T-helper 17 cell (primary cell): ENCODE data around the gene SDK1. TPM values are rescaled to one million over a fixed set of nuclear protein-coding genes. Genes with fewer than 3 reads are reported as not detected.
"Not testable (repeated sequence)": the region's sequence is repeated elsewhere in the genome, so short reads cannot be mapped to it uniquely, and the experiment has no call there.

Experiments
- ATAC-seq: fragments of 150-1000 bp; cut with Tn5 transposase; 2 replicates; pipeline ENCODE4 v1.10.0; 2021; ENCODE audit warnings: mild to moderate bottlenecking, moderate library complexity
- DNase-seq, 3 donors: peaks; one replicate each; pipeline versions ENCODE4 v3.0.0 to v3.0.0-alpha.2; 2020 to 2021
- H3K9me3 ChIP-seq: one replicate; pipeline ENCODE4 v1.7.0; 2013; ENCODE audit warnings: low read length, mild to moderate bottlenecking; ENCODE audit not compliant: control insufficient read depth, poor library complexity, severe bottlenecking
- H3K27ac Mint-ChIP-seq: one replicate; pipeline ENCODE4 v1.8.0; 2022; ENCODE audit warnings: mild to moderate bottlenecking, moderate library complexity, mixed read lengths
- H3K27me3 Mint-ChIP-seq: one replicate; pipeline ENCODE4 v1.8.0; 2022; ENCODE audit warnings: mixed read lengths
- H3K36me3 Mint-ChIP-seq: one replicate; pipeline ENCODE4 v1.8.0; 2022; ENCODE audit warnings: low read depth, mixed read lengths
- H3K4me1 Mint-ChIP-seq: one replicate; pipeline ENCODE4 v1.8.0; 2022; ENCODE audit warnings: mild to moderate bottlenecking, mixed read lengths
- H3K4me3 Mint-ChIP-seq: one replicate; pipeline ENCODE4 v1.8.0; 2022; ENCODE audit warnings: mild to moderate bottlenecking, moderate library complexity, mixed read lengths
- total RNA-seq, 4 donors: library from RNA in 2 of 4; stranded (reverse) in 2 of 4; gene quantifications; one replicate each; pipeline ENCODE4 v1.2.3 and lab custom pipeline; 2022 to 2026

Gene SDK1
- total RNA-seq, 2 donors from 2014 or later = 0.12 to 0.13 TPM

- ATAC-seq = no peak
Measured at GRCh38 chr7:3725155-3726059, 424.4 kb downstream of the SDK1 start.

GRCh38 chr7:3730276-3730675 is 429.2 kb downstream of the SDK1 start:
- H3K36me3 Mint-ChIP-seq = no peaks in the 10 kb centered on the region
- peaks cover 6% of the 10 kb centered on the region for H3K27me3 Mint-ChIP-seq
- no peaks in the 10 kb centered on the region for H3K4me1 Mint-ChIP-seq
- ATAC-seq (no peak), DNase-seq (no peak)
- H3K4me3 Mint-ChIP-seq = no peak overlapping the region
- no peak overlapping the region for H3K27ac Mint-ChIP-seq
- H3K9me3 ChIP-seq = no peaks in the 10 kb centered on the region

More at GRCh38 chr7:3725155-3726059, 424.4 kb downstream of the SDK1 start:
- H3K9me3 ChIP-seq = no peaks in the 10 kb centered on the region
- H3K4me1 Mint-ChIP-seq = no peaks in the 10 kb centered on the region
- H3K27ac Mint-ChIP-seq = no peak overlapping the region
- no peaks in the 10 kb centered on the region for H3K36me3 Mint-ChIP-seq
- H3K27me3 Mint-ChIP-seq = peaks cover 21% of the 10 kb centered on the region
- DNase-seq = no peak
- H3K4me3 Mint-ChIP-seq = no peak overlapping the region

- no peaks in the 10 kb centered on the region for H3K4me1 Mint-ChIP-seq
- H3K36me3 Mint-ChIP-seq = no peaks in the 10 kb centered on the region
Measured at GRCh38 chr7:3732395-3733005, 431.4 kb downstream of the SDK1 start.

GRCh38 chr7:3733541-3734140 is 432.6 kb downstream of the SDK1 start:
- DNase-seq (no peak), ATAC-seq (no peak)
- peaks cover 7% of the 10 kb centered on the region for H3K27me3 Mint-ChIP-seq
- no peaks in the 10 kb centered on the region for H3K4me1 Mint-ChIP-seq
- H3K36me3 Mint-ChIP-seq = no peaks in the 10 kb centered on the region
- H3K9me3 ChIP-seq = no peaks in the 10 kb centered on the region
- no peak overlapping the region for H3K4me3 Mint-ChIP-seq
- no peak overlapping the region for H3K27ac Mint-ChIP-seq

More at GRCh38 chr7:3732395-3733005, 431.4 kb downstream of the SDK1 start:
- peaks cover 7% of the 10 kb centered on the region for H3K27me3 Mint-ChIP-seq
- DNase-seq (no peak), ATAC-seq (no peak)
- no peak overlapping the region for H3K4me3 Mint-ChIP-seq
- no peaks in the 10 kb centered on the region for H3K9me3 ChIP-seq
- H3K27ac Mint-ChIP-seq = no peak overlapping the region

GRCh38 chr7:3738964-3739363 is 437.9 kb downstream of the SDK1 start:
- Mint-ChIP-seq H3K36me3 (no peaks in the 10 kb centered on the region), H3K4me3 (no peak overlapping the region), H3K27me3 (peaks cover 26% of the 10 kb centered on the region), H3K27ac (no peak overlapping the region), H3K4me1 (no peaks in the 10 kb centered on the region)
- DNase-seq (no peak), ATAC-seq (no peak)
- no peaks in the 10 kb centered on the region for H3K9me3 ChIP-seq

GRCh38 chr7:3739983-3740382 is 438.9 kb downstream of the SDK1 start:
- DNase-seq = no peak
- peaks cover 5% of the 10 kb centered on the region for H3K36me3 Mint-ChIP-seq
- no peaks in the 10 kb centered on the region for H3K4me1 Mint-ChIP-seq
- no peaks in the 10 kb centered on the region for H3K9me3 ChIP-seq
- H3K27ac Mint-ChIP-seq = no peak overlapping the region
- H3K27me3 Mint-ChIP-seq = peaks cover 33% of the 10 kb centered on the region
- no peak overlapping the region for H3K4me3 Mint-ChIP-seq
- ATAC-seq = no peak

- Mint-ChIP-seq H3K36me3 (peaks cover 5% of the 10 kb centered on the region), H3K4me1 (no peaks in the 10 kb centered on the region), H3K27me3 (peaks cover 52% of the 10 kb centered on the region), H3K4me3 (no peak overlapping the region), H3K27ac (no peak overlapping the region)
- no peaks in the 10 kb centered on the region for H3K9me3 ChIP-seq
- DNase-seq (no peak), ATAC-seq (no peak)
Measured at GRCh38 chr7:3747467-3747866, 446.4 kb downstream of the SDK1 start.

- Mint-ChIP-seq H3K4me1 (no peaks in the 10 kb centered on the region), H3K4me3 (no peak overlapping the region), H3K27ac (no peak overlapping the region), H3K27me3 (peaks cover 43% of the 10 kb centered on the region), H3K36me3 (peaks cover 5% of the 10 kb centered on the region)
- no peaks in the 10 kb centered on the region for H3K9me3 ChIP-seq
- DNase-seq = no peak
- no peak for ATAC-seq
Measured at GRCh38 chr7:3748389-3748788, 447.3 kb downstream of the SDK1 start.

- DNase-seq (no peak), ATAC-seq (no peak)
- no peak overlapping the region for H3K4me3 Mint-ChIP-seq
- H3K4me1 Mint-ChIP-seq = no peaks in the 10 kb centered on the region
- no peak overlapping the region for H3K27ac Mint-ChIP-seq
- no peaks in the 10 kb centered on the region for H3K36me3 Mint-ChIP-seq
- no peaks in the 10 kb centered on the region for H3K9me3 ChIP-seq
- peaks cover 27% of the 10 kb centered on the region for H3K27me3 Mint-ChIP-seq
Measured at GRCh38 chr7:3753868-3754267, 452.8 kb downstream of the SDK1 start.

GRCh38 chr7:3754493-3755341 is 453.7 kb downstream of the SDK1 start:
- no peak for ATAC-seq
- H3K9me3 ChIP-seq = no peaks in the 10 kb centered on the region
- no peak for DNase-seq
- Mint-ChIP-seq H3K36me3 (no peaks in the 10 kb centered on the region), H3K27me3 (peaks cover 24% of the 10 kb centered on the region), H3K4me3 (no peak overlapping the region), H3K27ac (no peak overlapping the region), H3K4me1 (no peaks in the 10 kb centered on the region)

- H3K27ac Mint-ChIP-seq = not testable (repeated sequence)
Measured at GRCh38 chr7:3755778-3756453, 454.9 kb downstream of the SDK1 start.

GRCh38 chr7:3757059-3757458 is 456.0 kb downstream of the SDK1 start:
- no peak for DNase-seq
- Mint-ChIP-seq H3K4me1 (no peaks in the 10 kb centered on the region), H3K4me3 (no peak overlapping the region), H3K36me3 (peaks cover 2% of the 10 kb centered on the region), H3K27me3 (peaks cover 25% of the 10 kb centered on the region), H3K27ac (no peak overlapping the region)
- no peak for ATAC-seq
- H3K9me3 ChIP-seq = no peaks in the 10 kb centered on the region

More at GRCh38 chr7:3755778-3756453, 454.9 kb downstream of the SDK1 start:
- ATAC-seq, H3K4me3 Mint-ChIP-seq, DNase-seq, H3K4me1 Mint-ChIP-seq, H3K9me3 ChIP-seq, H3K36me3 Mint-ChIP-seq: not testable (repeated sequence)
- peaks cover 22% of the 10 kb centered on the region for H3K27me3 Mint-ChIP-seq
